ENCODE results near the gene PRUNE2. TPM values are rescaled to one million over a fixed set of nuclear protein-coding genes. Genes with fewer than 3 reads are reported as not detected.

PRUNE2 gene
- total and polyA plus RNA-seq, 7 experiments from 2014 or later, result 0.78 to 1.6 TPM; not detected in 5

GRCh38 chr9:76575761-76576160 lies 330.2 kb downstream of the PRUNE2 start:
- Mint-ChIP-seq H3K27me3 (peaks cover 8 to 46% (median 38%) of the 10 kb centered on the region in 5 donors), H3K27ac (peak overlapping the region in 1 of 9 donors; percentile 73), H3K4me3 (no peak overlapping the region), H3K4me1 (peaks cover 6 to 42% (median 17%) of the 10 kb centered on the region in 7 donors), H3K9me3 (peaks cover 0 to 11% (median 5%) of the 10 kb centered on the region in 11 donors), H3K36me3 (peaks cover 0 to 5% (median 2%) of the 10 kb centered on the region in 5 donors)
- Histone ChIP-seq H3K27ac (ENCODE audit: low read depth, low read length) (no peak overlapping the region), H3K36me3 (ENCODE audit: control insufficient read depth in 2 of 3, insufficient read depth in 3 of 3, low read length in 3 of 3) (no peaks in the 10 kb centered on the region), H3K9me3 (ENCODE audit: control insufficient read depth in 2 of 3, low read length in 3 of 3) (no peaks in the 10 kb centered on the region), H3K4me1 (ENCODE audit: control insufficient read depth in 2 of 2, insufficient read depth in 2 of 2, low read length in 2 of 2) (no peaks in the 10 kb centered on the region), H3K4me3 (ENCODE audit: low read length) (no peak overlapping the region), H3K27me3 (ENCODE audit: control insufficient read depth in 2 of 2, insufficient read depth in 2 of 2, low read length in 2 of 2) (peaks cover 0 to 11% of the 10 kb centered on the region in 2 donors)
- POLR2A ChIA-PET, result no interaction called here
- CTCF ChIA-PET, result no interaction called here
- intact Hi-C loops (cut with micrococcal nuclease), result loop anchor here in 1 of 2 donors (2.0 to 5.0 kb wide), 4 partner anchors 43 to 181 kb away; partner anchors contain the start of genes GCNT1 and RFK
- DNase-seq, result no peak
- no peak for ATAC-seq

- CTCF ChIA-PET, result no interaction called here
- Histone ChIP-seq H3K4me3 (ENCODE audit: low read length) (no peak overlapping the region), H3K9me3 (ENCODE audit: control insufficient read depth in 2 of 3, low read length in 3 of 3) (no peaks in the 10 kb centered on the region), H3K27me3 (ENCODE audit: control insufficient read depth in 2 of 2, insufficient read depth in 2 of 2, low read length in 2 of 2) (peaks cover 0 to 11% of the 10 kb centered on the region in 2 donors), H3K27ac (ENCODE audit: low read depth, low read length) (no peak overlapping the region), H3K36me3 (ENCODE audit: control insufficient read depth in 2 of 3, insufficient read depth in 3 of 3, low read length in 3 of 3) (no peaks in the 10 kb centered on the region), H3K4me1 (ENCODE audit: control insufficient read depth in 2 of 2, insufficient read depth in 2 of 2, low read length in 2 of 2) (no peaks in the 10 kb centered on the region)
- POLR2A ChIA-PET, result no interaction called here
- Mint-ChIP-seq H3K4me3 (no peak overlapping the region), H3K27me3 (peaks cover 8 to 60% (median 45%) of the 10 kb centered on the region in 5 donors), H3K27ac (no peak overlapping the region), H3K9me3 (peaks cover 2 to 20% (median 10%) of the 10 kb centered on the region in 11 donors), H3K4me1 (peaks cover 6 to 49% (median 17%) of the 10 kb centered on the region in 7 donors), H3K36me3 (peaks cover 0 to 9% (median 3%) of the 10 kb centered on the region in 5 donors)
- ATAC-seq, result no peak
- intact Hi-C loops (cut with micrococcal nuclease), result no loop called here
- DNase-seq, result no peak
These were observed 331.8 kb downstream of the PRUNE2 start for GRCh38 chr9:76573905-76574760.

- Histone ChIP-seq H3K27me3 (ENCODE audit: control insufficient read depth in 2 of 2, insufficient read depth in 2 of 2, low read length in 2 of 2) (peaks cover 0 to 11% of the 10 kb centered on the region in 2 donors), H3K9me3 (ENCODE audit: control insufficient read depth in 2 of 3, low read length in 3 of 3) (no peaks in the 10 kb centered on the region), H3K4me3 (ENCODE audit: low read length) (no peak overlapping the region), H3K4me1 (ENCODE audit: control insufficient read depth in 2 of 2, insufficient read depth in 2 of 2, low read length in 2 of 2) (no peaks in the 10 kb centered on the region), H3K36me3 (ENCODE audit: control insufficient read depth in 2 of 3, insufficient read depth in 3 of 3, low read length in 3 of 3) (no peaks in the 10 kb centered on the region), H3K27ac (ENCODE audit: low read depth, low read length) (no peak overlapping the region)
- Mint-ChIP-seq H3K27me3 (peaks cover 9 to 55% (median 45%) of the 10 kb centered on the region in 5 donors), H3K9me3 (peaks cover 2 to 20% (median 13%) of the 10 kb centered on the region in 11 donors), H3K4me1 (peaks cover 6 to 46% (median 17%) of the 10 kb centered on the region in 7 donors), H3K4me3 (no peak overlapping the region), H3K27ac (no peak overlapping the region), H3K36me3 (peaks cover 0 to 11% (median 3%) of the 10 kb centered on the region in 5 donors)
- DNase-seq (no peak), ATAC-seq (no peak)
- ChIA-PET CTCF (no interaction called here), POLR2A (no interaction called here)
- intact Hi-C loops (cut with micrococcal nuclease), result no loop called here
These were observed 332.5 kb downstream of the PRUNE2 start for GRCh38 chr9:76573408-76573807.

GRCh38 chr9:76572151-76572550 lies 333.8 kb downstream of the PRUNE2 start:
- Mint-ChIP-seq H3K4me1 (peaks cover 6 to 36% (median 14%) of the 10 kb centered on the region in 7 donors), H3K27ac (no peak overlapping the region), H3K36me3 (peaks cover 0 to 13% (median 3%) of the 10 kb centered on the region in 5 donors), H3K4me3 (peak overlapping the region in 7 of 10 donors; percentile 10 to 62 (median 39)), H3K9me3 (peaks cover 2 to 26% (median 11%) of the 10 kb centered on the region in 11 donors), H3K27me3 (peaks cover 13 to 67% (median 52%) of the 10 kb centered on the region in 5 donors)
- no peaks in the 10 kb centered on the region for H3K4me1 ChIP-seq (ENCODE audit: control insufficient read depth in 2 of 2, insufficient read depth in 2 of 2, low read length in 2 of 2)
- H3K4me3 ChIP-seq (ENCODE audit: low read length), result no peak overlapping the region
- intact Hi-C loops (cut with micrococcal nuclease), result no loop called here
- DNase-seq, result no peak
- H3K27ac ChIP-seq (ENCODE audit: low read depth, low read length), result no peak overlapping the region
- ATAC-seq, result no peak
- no peaks in the 10 kb centered on the region for H3K9me3 ChIP-seq (ENCODE audit: control insufficient read depth in 2 of 3, low read length in 3 of 3)
- POLR2A ChIA-PET, result no interaction called here
- no peaks in the 10 kb centered on the region for H3K36me3 ChIP-seq (ENCODE audit: control insufficient read depth in 2 of 3, insufficient read depth in 3 of 3, low read length in 3 of 3)
- CTCF ChIA-PET, result no interaction called here
- H3K27me3 ChIP-seq (ENCODE audit: control insufficient read depth in 2 of 2, insufficient read depth in 2 of 2, low read length in 2 of 2), result peaks cover 0 to 11% of the 10 kb centered on the region in 2 donors

- no peaks in the 10 kb centered on the region for H3K9me3 ChIP-seq (ENCODE audit: control insufficient read depth in 2 of 3, low read length in 3 of 3)
- no peaks in the 10 kb centered on the region for H3K4me1 ChIP-seq (ENCODE audit: control insufficient read depth in 2 of 2, insufficient read depth in 2 of 2, low read length in 2 of 2)
- Mint-ChIP-seq H3K4me1 (peaks cover 6 to 34% (median 14%) of the 10 kb centered on the region in 7 donors), H3K27ac (no peak overlapping the region), H3K4me3 (peak overlapping the region in 8 of 10 donors; percentile 10 to 62 (median 55)), H3K36me3 (peaks cover 0 to 13% (median 3%) of the 10 kb centered on the region in 5 donors), H3K9me3 (peaks cover 2 to 26% (median 11%) of the 10 kb centered on the region in 11 donors), H3K27me3 (peaks cover 13 to 67% (median 52%) of the 10 kb centered on the region in 5 donors)
- ATAC-seq, result no peak
- H3K4me3 ChIP-seq (ENCODE audit: low read length), result no peak overlapping the region
- DNase-seq, result peak in 1 of 9 donors; percentile 26
- CTCF ChIA-PET, result no interaction called here
- intact Hi-C loops (cut with micrococcal nuclease), result no loop called here
- H3K27me3 ChIP-seq (ENCODE audit: control insufficient read depth in 2 of 2, insufficient read depth in 2 of 2, low read length in 2 of 2), result peaks cover 0 to 11% of the 10 kb centered on the region in 2 donors
- POLR2A ChIA-PET, result no interaction called here
- no peaks in the 10 kb centered on the region for H3K36me3 ChIP-seq (ENCODE audit: control insufficient read depth in 2 of 3, insufficient read depth in 3 of 3, low read length in 3 of 3)
- no peak overlapping the region for H3K27ac ChIP-seq (ENCODE audit: low read depth, low read length)
These were observed 334.2 kb downstream of the PRUNE2 start for GRCh38 chr9:76571743-76572146.

- H3K36me3 Mint-ChIP-seq, result peaks cover 0 to 13% (median 3%) of the 10 kb centered on the region in 5 donors
- ChIA-PET POLR2A (no interaction called here), CTCF (no interaction called here)
- peak; percentile 66 for ATAC-seq
- peaks cover 2 to 26% (median 11%) of the 10 kb centered on the region in 11 donors for H3K9me3 Mint-ChIP-seq
- DNase-seq, result no peak
- peaks cover 0 to 11% of the 10 kb centered on the region in 2 donors for H3K27me3 ChIP-seq (ENCODE audit: control insufficient read depth in 2 of 2, insufficient read depth in 2 of 2, low read length in 2 of 2)
- no peaks in the 10 kb centered on the region for H3K4me1 ChIP-seq (ENCODE audit: control insufficient read depth in 2 of 2, insufficient read depth in 2 of 2, low read length in 2 of 2)
- intact Hi-C loops (cut with micrococcal nuclease), result no loop called here
- no peaks in the 10 kb centered on the region for H3K36me3 ChIP-seq (ENCODE audit: control insufficient read depth in 2 of 3, insufficient read depth in 3 of 3, low read length in 3 of 3)
- H3K9me3 ChIP-seq (ENCODE audit: control insufficient read depth in 2 of 3, low read length in 3 of 3), result no peaks in the 10 kb centered on the region
- peak overlapping the region; percentile 30 for H3K4me3 ChIP-seq (ENCODE audit: low read length)
- peak overlapping the region in 8 of 10 donors; percentile 52 to 73 (median 60) for H3K4me3 Mint-ChIP-seq
- peaks cover 15 to 65% (median 50%) of the 10 kb centered on the region in 5 donors for H3K27me3 Mint-ChIP-seq
- H3K27ac Mint-ChIP-seq, result no peak overlapping the region
- H3K27ac ChIP-seq (ENCODE audit: low read depth, low read length), result no peak overlapping the region
- H3K4me1 Mint-ChIP-seq, result peaks cover 3 to 32% (median 13%) of the 10 kb centered on the region in 7 donors
These were observed 334.6 kb downstream of the PRUNE2 start for GRCh38 chr9:76571288-76571687.

Data from naive thymus-derived CD4-positive, alpha-beta T cell (primary cell).